Astrocyte (in vitro differentiated cells and primary cell): Measurements from ENCODE around the gene ARL2BP.

Source experiments
- EZH2 ChIP-seq: IDR thresholded peaks from 2 replicates; pipeline ENCODE4 v1.6.1; 2012; ENCODE audit warnings: mild to moderate bottlenecking, low read length, inconsistent platforms; ENCODE audit not compliant: insufficient read depth
- TF ChIP-seq, protein P1 (sequence below): IDR thresholded peaks from 2 replicates; pipeline ENCODE4 v1.5.1; 2011; ENCODE audit warnings: low read depth, mild to moderate bottlenecking, inconsistent platforms, low read length, moderate library complexity; ENCODE audit not compliant: insufficient read depth

DNA sequence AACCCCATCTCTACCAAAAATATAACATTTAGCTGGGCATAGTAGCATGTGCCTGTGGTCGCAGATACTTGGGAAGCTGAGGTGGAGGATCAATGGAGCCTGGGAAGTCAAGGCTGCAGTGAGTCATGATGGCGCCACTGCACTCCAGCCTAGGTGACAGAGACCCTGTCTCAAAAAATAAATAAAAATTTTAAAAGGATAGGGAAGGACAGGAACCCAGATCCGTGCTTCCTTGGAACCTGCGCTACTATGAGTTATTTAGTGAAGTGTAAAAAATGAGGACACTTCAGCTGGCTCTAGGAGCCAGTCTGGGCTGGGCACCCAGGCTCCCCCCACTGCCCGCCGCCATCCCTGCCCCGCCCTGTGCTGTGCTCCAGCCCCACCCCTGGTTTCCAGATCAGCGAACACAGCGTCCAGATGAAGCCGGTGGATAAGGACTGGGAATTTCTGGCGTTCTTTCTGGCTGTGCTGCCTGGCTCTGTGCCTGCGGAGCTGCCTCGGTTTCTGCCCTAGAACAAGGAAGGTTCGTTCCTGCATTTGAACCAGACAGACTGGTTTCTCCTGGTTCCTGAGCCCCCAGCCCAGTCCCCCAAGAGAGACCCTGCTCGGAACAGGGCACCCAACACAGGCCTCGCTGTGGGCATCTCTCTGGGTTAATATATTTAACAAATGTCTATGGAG, 20.9 kb downstream of the ARL2BP start:
- TF ChIP-seq, protein P1, sequence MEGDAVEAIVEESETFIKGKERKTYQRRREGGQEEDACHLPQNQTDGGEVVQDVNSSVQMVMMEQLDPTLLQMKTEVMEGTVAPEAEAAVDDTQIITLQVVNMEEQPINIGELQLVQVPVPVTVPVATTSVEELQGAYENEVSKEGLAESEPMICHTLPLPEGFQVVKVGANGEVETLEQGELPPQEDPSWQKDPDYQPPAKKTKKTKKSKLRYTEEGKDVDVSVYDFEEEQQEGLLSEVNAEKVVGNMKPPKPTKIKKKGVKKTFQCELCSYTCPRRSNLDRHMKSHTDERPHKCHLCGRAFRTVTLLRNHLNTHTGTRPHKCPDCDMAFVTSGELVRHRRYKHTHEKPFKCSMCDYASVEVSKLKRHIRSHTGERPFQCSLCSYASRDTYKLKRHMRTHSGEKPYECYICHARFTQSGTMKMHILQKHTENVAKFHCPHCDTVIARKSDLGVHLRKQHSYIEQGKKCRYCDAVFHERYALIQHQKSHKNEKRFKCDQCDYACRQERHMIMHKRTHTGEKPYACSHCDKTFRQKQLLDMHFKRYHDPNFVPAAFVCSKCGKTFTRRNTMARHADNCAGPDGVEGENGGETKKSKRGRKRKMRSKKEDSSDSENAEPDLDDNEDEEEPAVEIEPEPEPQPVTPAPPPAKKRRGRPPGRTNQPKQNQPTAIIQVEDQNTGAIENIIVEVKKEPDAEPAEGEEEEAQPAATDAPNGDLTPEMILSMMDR, result no peak
- no peak for TF ChIP-seq EZH2
